CD4-positive, alpha-beta T cell treated with Interleukin-15 for 4 hours (primary cell): ENCODE measurements around the gene LCN2.
A peak's percentile ranks its signal among the peaks of the same experiment; 100 is the strongest.
"Not testable (repeated sequence)": the region's sequence is repeated elsewhere in the genome, so short reads cannot be mapped to it uniquely, and the experiment has no call there.

ENCODE experiments used
- DNase-seq: peaks from one replicate; pipeline ENCODE4 v3.0.0-alpha.2; 2020; ENCODE audit warnings: low spot score

Gene LCN2

DNA sequence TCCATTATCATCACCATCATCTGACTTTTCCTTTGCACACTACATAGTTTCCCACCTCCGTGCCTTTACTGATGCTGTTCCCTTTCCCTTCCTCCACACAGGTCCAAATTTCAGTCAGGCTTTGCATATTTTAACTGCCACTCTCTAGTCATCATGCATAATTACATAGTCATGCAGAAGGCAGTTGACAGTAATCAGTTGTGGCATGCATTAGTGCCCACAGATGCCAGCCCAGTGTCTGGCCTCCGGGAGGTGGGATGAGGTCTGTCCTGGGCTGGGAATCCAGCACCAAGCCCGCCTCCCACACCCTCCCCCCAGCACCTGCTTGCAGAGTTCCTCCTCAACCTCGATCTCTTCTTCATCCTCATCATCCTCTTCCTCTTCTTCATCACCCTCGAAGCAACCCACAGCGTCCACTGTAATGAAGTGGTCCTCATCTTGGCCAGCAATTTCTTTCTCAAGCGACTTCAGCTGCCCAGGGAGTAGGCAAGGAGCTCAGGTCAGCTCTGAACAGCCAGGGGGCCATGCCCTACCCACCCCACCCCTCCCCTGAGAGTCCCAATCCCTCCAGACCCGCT lies 19.6 kb downstream of the LCN2 start:
- DNase-seq: no peak

DNA sequence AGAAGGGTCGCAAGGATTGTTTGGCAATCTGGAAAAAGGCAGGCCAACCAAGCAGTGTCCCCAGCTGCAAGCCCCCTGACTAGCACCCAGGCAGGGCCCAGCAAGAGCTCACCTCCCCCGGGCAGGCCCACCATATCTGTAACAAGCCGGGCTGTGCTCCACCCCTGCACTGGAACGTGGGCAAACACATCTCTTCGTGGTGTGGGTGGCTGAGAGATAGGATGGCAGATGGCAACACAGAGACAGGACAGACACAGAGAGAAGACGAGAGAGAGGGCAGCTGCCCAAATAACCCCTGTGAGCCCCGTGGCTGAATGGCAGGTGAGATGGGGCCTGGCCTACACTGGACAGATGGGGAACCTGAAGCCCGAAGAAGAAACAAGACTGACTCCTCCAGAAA lies 20.2 kb downstream of the LCN2 start:
- DNase-seq: no peak

DNA sequence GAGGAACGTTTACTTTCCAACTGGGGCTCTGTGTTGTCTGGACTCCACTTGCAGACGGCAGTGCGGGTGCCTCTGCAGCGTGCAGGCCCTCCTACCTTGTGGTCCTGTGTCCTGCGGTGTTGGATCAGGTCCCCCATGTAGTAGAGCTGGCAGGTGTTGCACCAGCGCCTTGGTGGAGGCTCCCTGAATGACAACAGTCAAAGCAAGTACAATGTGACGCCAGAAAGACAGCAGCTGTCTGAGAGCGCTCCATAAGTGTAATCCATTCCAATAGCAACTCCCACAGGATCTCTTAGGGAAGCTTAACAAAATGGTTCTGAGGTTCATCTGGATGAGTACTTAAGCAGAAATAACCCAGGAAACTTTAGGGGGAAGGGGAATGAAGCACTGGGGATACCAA lies 20.7 kb downstream of the LCN2 start:
- DNase-seq: no peak

DNA sequence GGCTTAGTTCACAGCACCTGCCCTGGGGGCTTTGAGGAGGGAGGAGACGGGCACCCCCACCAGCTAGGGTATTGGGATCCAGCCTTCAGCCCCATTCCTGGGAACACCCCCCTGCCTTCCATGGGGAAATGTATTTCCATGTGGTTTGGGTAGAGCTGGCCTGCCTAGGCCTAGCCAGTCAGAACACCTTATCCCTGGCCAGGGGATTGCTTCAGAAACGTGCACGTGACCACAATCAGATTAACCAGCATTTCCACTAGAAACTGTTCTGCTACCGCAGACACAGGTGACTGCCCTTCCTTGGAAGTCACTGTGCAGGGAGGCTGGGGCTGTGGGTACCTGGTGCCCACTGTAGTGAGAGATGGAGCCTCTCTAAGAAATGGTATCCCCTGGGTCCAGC lies 24.8 kb downstream of the LCN2 start:
- no peak for DNase-seq

DNA sequence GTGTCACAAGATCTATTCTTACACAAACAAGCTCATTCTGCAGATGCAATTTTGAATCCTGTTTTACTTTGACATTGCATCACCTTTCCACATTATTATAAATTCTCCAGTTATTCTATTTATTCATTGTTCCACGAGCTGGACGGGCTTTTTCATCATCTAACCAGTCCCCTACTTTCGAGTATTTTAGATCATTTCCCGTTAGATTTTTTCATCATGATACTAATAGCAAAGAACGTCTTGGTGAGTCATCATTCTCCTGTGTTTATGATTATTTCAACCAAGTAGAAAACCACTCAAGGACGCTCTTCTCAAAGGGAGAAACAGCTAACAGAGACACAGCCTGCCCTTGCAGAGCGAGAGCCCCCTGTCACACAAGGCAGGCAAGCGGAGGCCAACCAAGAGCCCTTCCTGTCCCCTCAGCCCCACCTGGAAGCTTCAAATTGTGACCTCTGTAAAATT lies 25.9 kb downstream of the LCN2 start:
- DNase-seq: no peak

DNA sequence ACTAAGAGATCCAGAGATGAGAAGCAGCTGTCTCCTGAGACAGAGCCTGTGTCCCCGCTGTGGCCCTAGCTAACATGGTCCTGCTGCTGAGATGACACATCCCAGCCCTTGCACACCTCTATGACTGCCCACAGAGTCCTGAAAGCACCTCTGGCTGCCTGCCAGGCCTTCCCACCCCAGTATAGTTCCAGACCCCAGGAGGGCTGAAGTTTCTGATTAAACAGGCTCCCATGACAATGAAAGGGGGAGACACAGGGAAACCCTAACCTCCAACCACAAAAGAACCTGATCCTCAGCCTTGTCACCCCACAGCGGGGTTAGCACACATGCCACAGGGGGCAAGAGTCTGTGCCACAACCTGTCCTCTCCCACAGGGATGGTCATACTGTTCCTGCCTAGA lies 26.5 kb downstream of the LCN2 start:
- DNase-seq: no peak

DNA sequence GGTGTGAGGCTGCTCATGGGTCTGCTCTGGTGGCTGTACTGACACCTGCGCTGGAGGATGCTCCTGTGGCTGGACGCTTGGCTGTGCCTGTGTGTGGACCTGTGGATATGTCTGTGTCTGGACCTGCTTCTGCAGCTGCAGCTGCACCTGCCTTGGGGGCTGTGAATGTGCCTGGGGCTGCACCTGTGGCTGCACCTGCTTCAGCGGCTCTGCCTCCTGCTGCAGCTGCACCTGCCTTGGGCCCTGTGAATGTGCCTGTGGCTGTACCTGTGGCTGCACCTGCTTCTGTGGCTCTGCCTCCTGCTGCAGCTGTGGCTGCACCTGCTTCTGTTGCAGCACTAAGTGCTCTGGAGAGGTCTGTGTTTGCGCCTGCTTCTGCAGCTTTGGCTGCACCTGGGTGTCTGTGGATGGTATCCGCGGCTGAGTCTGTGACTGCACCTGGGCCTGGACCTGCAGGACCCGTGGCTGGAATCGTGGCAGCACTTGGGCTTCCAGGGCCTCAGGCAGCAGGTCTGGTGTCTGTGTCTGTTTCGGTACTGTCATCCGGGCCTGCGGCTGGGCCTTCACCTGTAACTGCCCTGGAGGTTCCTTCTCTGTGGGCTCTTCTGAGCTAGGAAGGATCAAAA lies 29.7 kb downstream of the LCN2 start:
- DNase-seq: no peak

DNA sequence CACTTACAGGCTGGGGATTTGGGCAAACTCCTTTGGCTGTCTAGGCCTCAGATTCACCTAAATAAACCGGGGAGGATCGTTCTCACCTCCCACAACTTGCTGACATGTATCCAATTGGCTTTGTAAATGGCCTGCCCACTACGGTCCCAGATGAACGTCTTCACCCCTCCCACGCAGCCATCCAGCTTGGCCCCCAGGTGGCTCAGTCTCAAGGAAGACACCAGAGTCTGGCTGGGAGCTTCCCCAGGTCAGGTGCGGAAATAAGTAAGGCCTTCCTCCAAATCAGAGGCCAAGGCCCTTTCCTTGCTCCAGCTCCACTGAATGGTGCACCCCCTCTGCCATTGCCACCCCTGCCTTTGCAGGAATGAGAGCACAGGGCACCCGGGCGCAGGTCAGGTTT lies 30.7 kb downstream of the LCN2 start:
- no peak for DNase-seq

DNA sequence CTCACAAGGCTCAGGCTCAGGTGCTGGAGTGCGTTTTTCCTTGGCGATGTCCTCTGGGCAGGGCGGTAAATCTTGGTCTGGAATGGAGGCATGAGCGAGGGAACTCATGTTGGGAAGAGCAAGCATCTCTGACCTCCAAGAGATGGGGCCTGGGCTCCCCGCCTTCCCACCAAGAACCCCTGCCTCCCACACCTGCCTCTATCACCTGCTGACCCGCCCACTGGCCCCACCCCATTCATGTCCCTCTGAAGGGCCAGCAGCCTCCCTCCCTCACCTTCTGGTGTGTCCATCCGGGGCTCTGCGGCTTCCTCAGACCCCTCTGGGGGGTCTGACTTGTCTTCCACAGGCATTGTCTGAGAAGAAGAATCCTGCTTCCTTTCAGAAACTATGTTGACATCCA lies 31.2 kb downstream of the LCN2 start:
- DNase-seq: no peak

DNA sequence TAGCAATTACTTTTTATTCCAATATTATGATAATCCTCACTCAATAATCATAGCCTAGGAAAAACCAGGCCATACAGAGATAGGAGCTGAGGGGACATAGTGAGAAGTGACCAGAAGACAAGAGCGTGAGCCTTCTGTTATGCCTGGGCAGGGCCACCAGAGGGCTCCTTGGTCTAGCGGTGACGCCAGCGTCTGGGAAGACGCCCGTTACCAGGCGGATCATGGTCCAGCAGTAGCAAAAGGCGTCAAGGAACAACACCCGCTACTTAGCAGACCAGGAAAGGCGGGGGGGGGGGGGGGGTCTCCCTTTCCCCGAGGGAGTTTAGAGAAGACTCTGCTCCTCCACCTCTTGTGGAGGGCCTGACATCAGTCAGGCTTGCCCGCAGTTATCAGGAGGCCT lies 32.2 kb downstream of the LCN2 start:
- not testable (repeated sequence) for DNase-seq

DNA sequence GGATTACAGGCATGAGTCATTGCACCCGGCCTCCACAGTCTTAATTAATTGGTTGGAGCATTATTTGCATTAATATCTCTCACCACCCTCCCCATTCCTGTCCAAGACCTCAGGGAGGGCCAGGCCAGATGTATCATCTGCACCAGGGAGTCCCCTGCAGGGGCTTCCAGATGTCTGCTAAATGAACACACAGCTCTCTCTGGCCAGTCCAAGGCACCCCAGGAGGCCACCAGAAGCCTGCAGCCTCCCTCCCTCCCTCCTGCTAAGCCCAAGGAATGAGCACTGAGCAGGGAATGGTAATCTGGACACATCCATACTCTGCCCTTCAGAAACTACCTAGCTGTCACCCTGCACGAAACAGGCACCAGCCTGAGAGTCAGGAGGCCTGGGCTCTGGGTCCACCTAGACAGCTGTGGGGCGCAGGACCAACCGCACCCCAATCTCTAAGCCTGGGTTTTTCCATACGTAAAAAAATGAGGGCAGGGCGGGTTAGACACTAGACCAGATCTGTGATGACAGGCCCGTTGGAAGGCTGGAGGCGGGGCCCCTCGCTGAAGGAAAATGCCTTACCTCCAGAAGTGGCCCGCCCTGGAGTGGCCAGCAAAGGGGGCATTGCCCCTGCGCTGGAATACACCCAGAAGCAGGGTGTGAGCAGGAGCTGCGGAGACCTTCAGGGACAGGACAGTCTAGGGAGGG lies 33.8 kb downstream of the LCN2 start:
- DNase-seq: no peak

DNA sequence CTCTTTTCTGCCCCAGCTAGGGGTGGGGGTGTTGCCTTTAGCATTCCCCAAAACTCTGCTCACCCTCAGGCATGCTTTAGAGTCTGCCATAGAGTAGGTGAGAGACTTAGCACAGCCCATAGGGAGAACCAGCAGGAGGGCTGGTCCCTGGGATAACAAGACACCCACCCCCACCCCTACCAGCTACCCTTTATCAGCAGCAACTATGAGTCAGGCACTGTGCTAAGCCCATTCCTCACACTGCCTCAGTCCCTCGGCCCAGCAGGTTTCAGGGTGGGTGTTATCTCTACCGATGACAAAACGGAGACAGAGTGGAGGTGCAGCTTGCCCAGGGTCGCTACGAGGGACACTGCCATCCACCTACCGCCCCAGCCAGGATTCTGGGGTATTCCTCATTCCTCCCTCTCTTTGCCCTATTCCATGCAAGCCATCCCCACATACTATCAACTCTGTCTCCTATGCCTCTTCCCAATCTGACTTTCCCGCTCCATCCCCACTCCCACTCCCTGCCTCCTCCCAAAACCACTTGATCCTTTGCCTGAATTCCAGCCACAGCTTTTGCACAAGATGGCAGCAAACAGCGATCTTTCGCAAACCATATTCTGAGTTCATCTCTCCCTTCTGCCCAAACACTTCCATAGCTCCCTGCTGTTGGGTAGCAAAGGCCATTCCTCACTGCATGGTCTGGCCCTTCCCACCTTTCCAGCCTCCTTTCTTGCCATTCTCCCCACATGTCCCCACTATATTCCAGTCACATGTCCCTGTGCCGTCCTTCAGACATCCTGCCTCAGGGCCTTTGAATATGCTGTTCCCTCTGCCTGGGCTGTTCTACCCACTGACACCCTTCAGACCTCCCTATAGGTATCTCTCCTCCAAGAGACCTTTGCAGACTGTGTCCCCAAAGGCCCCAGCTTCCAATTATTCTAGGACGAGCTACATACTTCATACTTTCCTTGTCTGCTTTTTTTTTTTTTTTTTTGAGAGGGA lies 37.0 kb downstream of the LCN2 start:
- no peak for DNase-seq

DNA sequence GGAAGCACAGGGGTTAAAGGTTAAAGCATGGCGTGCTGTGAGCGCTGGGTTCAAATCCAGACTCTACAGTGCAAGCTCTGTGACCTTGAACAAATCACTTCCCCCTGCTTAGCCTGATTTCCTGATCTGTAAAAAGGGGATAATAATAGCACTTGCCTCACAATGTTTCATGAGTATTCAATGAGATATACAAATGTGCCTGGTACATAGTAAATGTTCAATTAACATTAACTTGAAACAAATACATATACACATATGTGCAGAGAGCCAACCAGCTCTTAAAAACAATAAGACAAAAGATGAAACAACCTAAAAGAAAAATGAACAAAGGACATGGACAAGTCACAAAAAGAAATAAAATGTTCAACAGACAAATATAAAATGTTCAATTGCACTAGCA lies 38.1 kb downstream of the LCN2 start:
- no peak for DNase-seq

DNA sequence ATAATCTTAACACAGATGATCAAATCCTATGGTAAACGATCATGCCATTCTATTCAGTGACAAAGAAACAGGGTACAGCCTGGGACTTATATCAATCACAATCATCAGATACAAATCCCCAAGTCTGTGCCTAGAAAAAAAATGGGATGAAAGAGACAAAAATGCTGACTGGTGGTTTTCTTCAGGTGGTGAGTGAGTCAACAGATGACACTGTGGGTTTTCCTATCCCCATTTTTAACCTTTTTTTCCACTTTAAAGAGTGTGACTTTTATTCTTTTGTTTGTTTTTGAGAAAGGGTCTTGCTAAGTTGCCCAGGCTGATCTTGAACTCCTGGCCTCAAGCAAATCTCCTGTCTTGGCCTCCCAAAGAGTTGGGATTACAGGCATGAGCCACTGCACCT lies 39.0 kb downstream of the LCN2 start:
- no peak for DNase-seq

DNA sequence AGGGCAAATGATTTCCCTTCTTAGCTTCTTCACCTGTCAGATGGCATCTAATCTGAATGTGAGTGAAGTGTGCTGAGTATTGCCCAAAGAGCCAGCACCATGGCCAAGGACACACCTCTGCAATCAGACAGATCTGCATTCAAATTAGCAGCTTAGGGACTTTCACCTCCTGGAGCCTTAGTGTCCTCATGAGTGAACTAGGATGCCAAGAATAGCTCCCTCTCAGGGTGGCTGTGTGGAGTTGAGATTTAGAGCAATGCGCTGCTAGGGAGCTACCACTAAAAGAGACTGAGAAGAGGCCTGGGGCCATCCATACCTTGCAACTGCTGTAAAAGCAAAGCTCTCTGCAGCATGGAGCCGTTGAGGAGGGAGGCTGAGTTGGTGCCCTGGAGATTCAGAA lies 40.8 kb downstream of the LCN2 start:
- DNase-seq: no peak

DNA sequence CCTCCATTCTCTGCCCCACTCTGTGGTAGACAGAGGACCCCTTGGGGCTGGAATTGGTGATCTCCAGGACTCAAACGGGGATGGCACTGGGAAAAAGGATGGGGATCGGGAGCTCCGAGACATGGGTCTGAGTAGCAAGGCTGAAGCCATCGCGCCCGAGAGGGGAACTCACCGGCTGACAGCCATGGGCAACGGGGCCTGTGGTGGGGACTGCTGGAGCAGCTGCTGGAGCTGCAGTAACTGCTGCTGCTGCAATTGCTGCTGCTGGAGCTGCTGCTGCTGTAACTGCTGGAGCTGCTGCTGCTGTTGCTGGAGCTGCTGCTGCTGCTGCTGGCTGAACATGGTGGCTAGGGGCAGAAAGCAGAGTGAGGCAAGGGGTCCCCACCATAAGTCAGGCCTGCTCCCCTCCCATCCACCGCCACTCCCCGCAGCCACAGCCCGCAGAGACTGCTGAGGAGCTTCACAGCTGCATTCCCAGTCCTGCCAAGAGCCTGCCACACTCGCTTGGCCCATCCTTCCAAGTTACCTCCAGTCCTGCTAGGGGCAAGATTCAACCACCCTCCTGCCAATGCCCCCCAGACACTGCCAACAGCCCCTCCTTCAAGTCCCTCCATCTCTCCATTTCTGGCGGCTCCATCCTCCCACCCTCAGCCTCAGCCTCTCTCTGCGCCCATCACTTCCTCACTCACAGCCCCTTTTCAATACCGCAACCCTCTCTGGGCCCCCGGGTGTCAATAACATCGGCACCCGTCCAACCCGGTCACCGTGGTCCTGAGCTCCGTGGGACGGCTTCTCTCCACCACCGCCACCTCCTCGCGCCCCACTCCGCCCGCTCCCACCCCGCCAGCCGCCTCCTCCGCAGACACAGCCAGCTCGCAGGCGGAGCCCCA lies 41.5 kb downstream of the LCN2 start:
- DNase-seq: peak; percentile 1

DNA sequence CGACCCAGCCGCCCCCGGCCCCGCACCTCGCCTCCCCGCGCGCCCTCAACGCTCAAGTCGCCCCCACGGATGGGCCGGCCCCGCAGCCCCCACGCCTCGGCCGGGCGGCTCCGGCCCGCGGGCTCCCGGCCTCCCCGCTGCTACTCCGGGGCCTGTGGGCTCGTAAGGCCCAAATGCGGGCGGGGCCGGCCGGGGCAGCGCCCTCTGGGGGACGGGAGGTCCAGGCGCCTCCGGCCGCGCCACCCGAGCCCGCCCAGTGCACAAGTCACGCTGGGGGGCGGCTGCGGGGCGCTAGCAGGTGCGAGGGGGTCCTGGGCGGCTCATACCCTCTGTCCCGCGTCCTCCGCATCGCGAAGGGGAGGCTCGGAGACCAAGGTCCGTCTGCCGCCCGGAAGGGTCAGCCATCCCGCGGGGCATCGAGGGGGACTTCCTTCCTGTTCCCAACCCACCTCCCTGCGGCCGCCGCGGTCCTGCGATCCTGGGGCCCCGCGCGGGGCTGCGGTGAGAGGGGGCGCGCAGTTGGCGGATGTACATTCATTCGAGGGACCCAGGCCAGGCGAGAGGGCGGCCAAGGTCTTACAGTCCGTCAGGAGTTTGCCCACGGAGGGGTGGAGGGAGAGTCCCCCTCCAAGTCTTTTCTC lies 42.3 kb downstream of the LCN2 start, which contains the start of gene CIZ1:
TSS of gene CIZ1 (minus strand) at position 167 of the 641 bp plus-strand sequence. CDS start 715 bp downstream, outside the sequence.
- DNase-seq: peak; percentile 73

DNA sequence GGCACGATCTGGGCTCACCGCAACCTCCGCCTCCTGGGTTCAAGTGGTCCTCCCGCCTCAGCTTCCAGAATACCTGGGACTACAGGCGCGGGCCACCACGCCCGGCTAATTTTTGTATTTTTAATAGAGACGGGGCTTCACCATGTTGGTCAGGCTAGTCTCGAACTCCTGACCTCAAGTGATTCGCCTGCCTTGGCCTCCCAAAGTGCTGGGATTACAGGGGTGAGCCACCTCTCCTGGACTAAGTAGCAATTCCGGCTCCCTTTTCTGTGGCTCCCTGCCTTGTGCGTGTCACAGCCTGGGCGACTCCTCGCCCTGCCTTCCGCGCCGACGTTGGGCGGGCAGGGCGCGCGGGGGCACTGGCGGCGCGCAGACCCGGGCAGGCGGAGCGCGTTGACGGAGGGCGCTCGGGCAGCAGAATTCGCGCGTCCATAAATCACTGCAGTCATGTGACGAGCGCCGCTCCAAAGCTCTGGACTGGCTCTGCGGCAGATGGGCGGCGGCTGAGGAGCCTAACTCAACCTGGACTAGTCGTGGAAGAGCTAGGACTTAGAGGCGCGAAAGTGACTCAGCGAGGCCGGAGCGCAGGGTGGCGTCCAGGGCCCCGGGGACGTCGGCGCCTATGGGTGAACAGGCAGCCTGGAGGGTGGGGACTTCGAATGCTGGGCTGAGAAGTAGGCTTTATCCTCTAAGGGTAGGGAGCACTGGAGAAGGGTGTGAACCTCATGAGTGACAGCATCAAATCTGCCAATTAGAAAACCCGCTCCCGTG lies 43.5 kb downstream of the LCN2 start:
- DNase-seq: peak; percentile 55

DNA sequence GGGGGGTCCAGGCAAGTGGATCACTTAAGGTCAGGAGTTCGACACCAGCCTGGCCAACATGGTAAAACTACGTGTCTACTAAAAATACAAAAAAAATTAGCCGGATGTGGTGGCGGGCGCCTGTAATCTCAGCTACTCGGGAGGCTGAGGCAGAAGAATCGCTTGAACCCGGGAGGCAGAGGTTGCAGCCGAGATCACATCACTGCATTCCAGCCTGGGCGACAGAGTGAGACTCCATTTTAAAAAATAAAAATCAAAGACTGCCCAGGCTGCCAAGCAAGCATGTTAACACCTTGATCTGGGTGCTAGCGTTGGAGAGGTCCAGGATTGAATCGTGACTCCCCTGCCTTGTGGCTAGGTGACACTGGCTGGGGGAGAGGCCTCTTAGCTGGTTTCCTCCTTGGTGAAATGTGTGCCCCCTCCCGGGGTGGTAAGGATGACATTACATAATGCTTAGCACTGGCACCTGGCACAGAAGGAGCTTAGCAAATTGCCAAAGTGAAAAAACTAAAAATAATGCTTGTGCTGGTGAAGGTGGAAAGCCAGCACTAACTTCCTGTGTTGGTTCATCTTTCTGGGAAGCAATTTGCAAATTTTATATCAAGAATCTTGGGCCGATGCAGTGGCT lies 44.3 kb downstream of the LCN2 start:
- no peak for DNase-seq
